Fibroblast of pulmonary artery (primary cell): ENCODE measurements around the gene SH2D6.

Experiments
- DNase-seq: peaks from one replicate; pipeline ENCODE4 v3.0.0-alpha.2; 2010; ENCODE audit warnings: low read depth
- H3K4me3 ChIP-seq: replicated peaks from 2 replicates; pipeline ENCODE4 v1.5.1; 2011; ENCODE audit warnings: low read depth, mild to moderate bottlenecking, control low read depth, low read length, moderate library complexity
- CTCF ChIP-seq: IDR thresholded peaks from 2 replicates; pipeline ENCODE4 v1.5.1; 2011; ENCODE audit warnings: mild to moderate bottlenecking, control low read depth, low read length, inconsistent platforms; ENCODE audit errors: missing control alignments

SH2D6 gene

GRCh38 chr2:85430752-85431569 lies 12.4 kb downstream of the SH2D6 start:
- no peak for DNase-seq
- H3K4me3 ChIP-seq = no peak overlapping the region
- TF ChIP-seq CTCF = no peak

- H3K4me3 ChIP-seq = no peak overlapping the region
- TF ChIP-seq CTCF = no peak
- no peak for DNase-seq
These were observed 13.2 kb downstream of the SH2D6 start for GRCh38 chr2:85431570-85432205.

GRCh38 chr2:85433511-85434089 lies 15.1 kb downstream of the SH2D6 start:
- H3K4me3 ChIP-seq = no peak overlapping the region
- DNase-seq = peak; percentile 91
- TF ChIP-seq CTCF = no peak

GRCh38 chr2:85434696-85435095 lies 16.2 kb downstream of the SH2D6 start:
- no peak for DNase-seq
- H3K4me3 ChIP-seq = no peak overlapping the region
- TF ChIP-seq CTCF = no peak

GRCh38 chr2:85435220-85435958 lies 16.9 kb downstream of the SH2D6 start:
- DNase-seq = no peak
- H3K4me3 ChIP-seq = no peak overlapping the region
- no peak for TF ChIP-seq CTCF

- no peak overlapping the region for H3K4me3 ChIP-seq
- no peak for TF ChIP-seq CTCF
- DNase-seq = no peak
These were observed 17.7 kb downstream of the SH2D6 start for GRCh38 chr2:85435981-85436835.
